PC-3 (cell line): ENCODE results near the gene GNRHR. TPM values are rescaled to one million over a fixed set of nuclear protein-coding genes. Genes with fewer than 3 reads are reported as not detected.

Experiments
- ATAC-seq: fragments of 200-7000 bp; cut with Tn5 transposase; 2 replicates; pipeline ENCODE4 v1.9.1; 2020; ENCODE audit warnings: mild to moderate bottlenecking, moderate library complexity
- BruUV-seq: library from RNA; stranded (reverse); fragments of 400-500 nt; replicated peaks from 2 replicates; lab custom pipeline; 2021; lab: Mats Ljungman, UMichigan
- CTCF ChIA-PET: fragments of 300-600 bp; sonication (Branson Sonifier 250); formaldehyde crosslinking; loops from one replicate; lab custom pipeline; 2022; ENCODE audit warnings: antibody characterized with exemption; lab: Charles Lee
- POLR2A ChIA-PET: fragments of 300-600 bp; sonication (Branson Sonifier 250); formaldehyde crosslinking; loops from one replicate; lab custom pipeline; 2022; ENCODE audit warnings: antibody characterized with exemption; ENCODE audit not compliant: unreplicated experiment; lab: Charles Lee
- DNase-seq: peaks from one replicate; pipeline ENCODE4 v3.0.0-alpha.2; 2015
- H2AFZ ChIP-seq: fragments of 300-600 bp; sonication (generic); 2 replicates; pipeline ENCODE4 v1.6.0; 2016; ENCODE audit warnings: antibody characterized with exemption, low read length
- H3F3A ChIP-seq: fragments of 300-600 bp; sonication (generic); one replicate; pipeline ENCODE4 v1.6.0; 2017; ENCODE audit warnings: antibody characterized with exemption, low read length, control low read depth, mild to moderate bottlenecking; ENCODE audit not compliant: unreplicated experiment
- H3K27ac ChIP-seq: fragments of 300-600 bp; sonication (generic); 2 replicates; pipeline ENCODE4 v1.5.1; 2016; ENCODE audit warnings: mild to moderate bottlenecking, low read length
- H3K27me3 ChIP-seq: fragments of 300-600 bp; sonication (generic); 2 replicates; pipeline ENCODE4 v1.6.1; 2016; ENCODE audit warnings: low read length, mixed read lengths
- H3K36me3 ChIP-seq: fragments of 300-600 bp; sonication (generic); 2 replicates; pipeline ENCODE4 v1.6.1; 2016; ENCODE audit warnings: low read depth, mixed run types, low read length, mixed read lengths
- H3K4me1 ChIP-seq: fragments of 300-600 bp; sonication (generic); 2 replicates; pipeline ENCODE4 v1.5.1; 2016; ENCODE audit warnings: low read length; ENCODE audit not compliant: insufficient read depth
- H3K4me2 ChIP-seq: fragments of 300-600 bp; sonication (generic); 2 replicates; pipeline ENCODE4 v1.6.0; 2016; ENCODE audit warnings: low read length
- H3K4me3 ChIP-seq: fragments of 300-600 bp; sonication (generic); 2 replicates; pipeline ENCODE4 v1.5.1; 2016; ENCODE audit warnings: mild to moderate bottlenecking, low read length, mixed read lengths
- H3K79me2 ChIP-seq: fragments of 300-600 bp; sonication (generic); 2 replicates; pipeline ENCODE4 v1.6.1; 2017; ENCODE audit warnings: low read length, mixed read lengths
- H3K9ac ChIP-seq: fragments of 300-600 bp; sonication (generic); 2 replicates; pipeline ENCODE4 v1.6.0; 2016; ENCODE audit warnings: mild to moderate bottlenecking, low read length
- H3K9me2 ChIP-seq: fragments of 300-600 bp; sonication (generic); replicated peaks from 2 replicates; pipeline ENCODE4 v1.6.1; 2016; ENCODE audit warnings: mixed run types, low read length, mixed read lengths
- H3K9me3 ChIP-seq: fragments of 300-600 bp; sonication (generic); 2 replicates; pipeline ENCODE4 v1.6.1; 2016; ENCODE audit warnings: low read length, mixed read lengths
- H4K20me1 ChIP-seq: fragments of 300-600 bp; sonication (generic); 2 replicates; pipeline ENCODE4 v1.6.1; 2016; ENCODE audit warnings: low read length, mixed read lengths
- CTCF ChIP-seq: fragments of 300-600 bp; sonication (generic); conservative IDR thresholded peaks from 2 replicates; pipeline ENCODE4 v1.5.1; 2017; ENCODE audit warnings: antibody characterized with exemption, low read depth, mild to moderate bottlenecking, low read length
- EZH2 ChIP-seq: fragments of 300-600 bp; sonication (generic); IDR thresholded peaks from one replicate; pipeline ENCODE4 v1.6.1; 2017; ENCODE audit warnings: antibody characterized with exemption, mild to moderate bottlenecking, low read length; ENCODE audit not compliant: unreplicated experiment
- EZH2phosphoT487 ChIP-seq: fragments of 300-600 bp; sonication (generic); IDR thresholded peaks from 2 replicates; pipeline ENCODE4 v1.6.1; 2018; ENCODE audit warnings: mild to moderate bottlenecking, antibody characterized with exemption, low read length, borderline replicate concordance
- intact Hi-C: fragments of 100-400 bp; cut with micrococcal nuclease; formaldehyde crosslinking; loops from 2 replicates; pipeline ENCODE4 v1.9.0; 2023
- total RNA-seq: library from RNA; depleted of rRNA; stranded (reverse); fragments of >200 nt; gene quantifications from 2 replicates; pipeline ENCODE4 v1.2.3, GENCODE V29; 2014

The GNRHR gene
- total RNA-seq, 1 experiment from 2014 or later, result not detected

GRCh38 chr4:67704843-67705242 lies 49.3 kb downstream of the GNRHR start:
- BruUV-seq, result no TSS peak
- Histone ChIP-seq H3K36me3 (peaks cover 15% of the 10 kb centered on the region; the same call in 1 of the 2 replicates), H3K4me3 (no peak overlapping the region), H3K4me1 (peaks cover 10% of the 10 kb centered on the region), H3K9me2 (no peaks in the 10 kb centered on the region), H3F3A (no peaks in the 10 kb centered on the region), H3K79me2 (peaks cover 73% of the 10 kb centered on the region), H3K4me2 (no peak overlapping the region), H3K9ac (no peak overlapping the region), H2AFZ (no peak overlapping the region), H3K27me3 (no peaks in the 10 kb centered on the region), H4K20me1 (no peaks in the 10 kb centered on the region), H3K27ac (no peak overlapping the region), H3K9me3 (peaks cover 8% of the 10 kb centered on the region; the same call in 1 of the 2 replicates)
- no peak for DNase-seq
- ChIA-PET POLR2A (no interaction called here), CTCF (interaction anchor here (0.5 kb wide), 1 partner anchor 9 kb away, joined by 3 read pairs; no protein-coding TSS in a partner anchor)
- intact Hi-C loops, result loop anchor here (5.0 kb wide), 1 partner anchor 167 kb away; no protein-coding TSS in a partner anchor
- TF ChIP-seq EZH2phosphoT487 (no peak), EZH2 (no peak), CTCF (no peak)
- no peak for ATAC-seq

GRCh38 chr4:67702166-67702565 lies 52.0 kb downstream of the GNRHR start:
- H3K27me3 ChIP-seq, result no peaks in the 10 kb centered on the region

More at GRCh38 chr4:67702166-67702565, 52.0 kb downstream of the GNRHR start:
- DNase-seq (no peak), ATAC-seq (no peak)
- Histone ChIP-seq H3K4me1 (peaks cover 29% of the 10 kb centered on the region), H3K79me2 (peaks cover 82% of the 10 kb centered on the region), H3K4me2 (peak overlapping the region; percentile 92), H3K27ac (no peak overlapping the region), H3K4me3 (peak overlapping the region; percentile 86), H4K20me1 (no peaks in the 10 kb centered on the region), H2AFZ (peak overlapping the region; percentile 76), H3K9me3 (peaks cover 8% of the 10 kb centered on the region; the same call in 1 of the 2 replicates), H3K36me3 (peaks cover 12% of the 10 kb centered on the region; the same call in 1 of the 2 replicates), H3K9me2 (no peaks in the 10 kb centered on the region), H3K9ac (peak overlapping the region; percentile 93), H3F3A (no peaks in the 10 kb centered on the region)
- TF ChIP-seq CTCF (no peak), EZH2phosphoT487 (no peak)
- ChIA-PET POLR2A (interaction anchor here (0.7 kb wide), 1 partner anchor 82 kb away, joined by 20 read pairs; no protein-coding TSS in a partner anchor), CTCF (interaction anchor here (1.2 kb wide), 1 partner anchor 12 kb away, joined by 4 read pairs; no protein-coding TSS in a partner anchor)
- BruUV-seq, result no TSS peak
- intact Hi-C loops, result loop anchor here (5.0 kb wide), 1 partner anchor 170 kb away; no protein-coding TSS in a partner anchor
